Lower lobe of right lung (tissue), 2 donors: ENCODE results near the gene ASB11. TPM values are rescaled to one million over a fixed set of nuclear protein-coding genes. Genes with fewer than 3 reads are reported as not detected.

ENCODE experiments used
- ATAC-seq, 2 donors: fragments of 200-7000 bp; cut with Tn5 transposase; one replicate each; pipeline ENCODE4 v1.9.1; 2020 to 2022; ENCODE audit warnings: mild to moderate bottlenecking in 2 of 2, moderate library complexity in 2 of 2
- DNase-seq: peaks from one replicate; pipeline ENCODE4 v3.0.0-alpha.2; 2020
- H3K27ac ChIP-seq: fragments of 200-600 bp; one replicate; pipeline ENCODE4 v1.8.0; 2022
- H3K27me3 ChIP-seq: fragments of 200-600 bp; one replicate; pipeline ENCODE4 v1.8.0; 2022; ENCODE audit warnings: low read depth
- H3K36me3 ChIP-seq: fragments of 200-600 bp; one replicate; pipeline ENCODE4 v1.8.0; 2022; ENCODE audit warnings: mild to moderate bottlenecking
- H3K4me1 ChIP-seq: fragments of 200-600 bp; one replicate; pipeline ENCODE4 v1.8.0; 2022
- H3K4me3 ChIP-seq: fragments of 200-600 bp; one replicate; pipeline ENCODE4 v1.8.0; 2022; ENCODE audit warnings: mild to moderate bottlenecking
- H3K9me3 ChIP-seq: fragments of 200-600 bp; one replicate; pipeline ENCODE4 v1.8.0; 2022
- intact Hi-C: fragments of 100-400 bp; cut with DNase I; formaldehyde crosslinking; loops from one replicate; pipeline ENCODE4 v1.11.0; 2022
- long read RNA-seq: library from polyadenylated mRNA; unstranded; transcript quantifications from one replicate; pipeline ENCODE4 v2.0.0, GENCODE V29; 2021
- total RNA-seq: library from RNA; stranded (reverse); fragmentation: NEBNext Ultra II Directional; extraction: Animal tissue kit (Norgen Biotek cat#: 25700); gene quantifications from one replicate; pipeline ENCODE4 v1.2.1, GENCODE V29; 2021
- TF ChIP-seq, protein P1 (sequence below): fragments of 200-600 bp; IDR thresholded peaks from one replicate; pipeline ENCODE4 v1.8.0; 2022; ENCODE audit warnings: antibody characterized with exemption, mild to moderate bottlenecking
- donor health status: DM: no; HTN: yes; CAD: no; lungs with severe emphysema.

Gene ASB11
- total RNA-seq, result not detected
- long read RNA-seq, result 0 reads

DNA sequence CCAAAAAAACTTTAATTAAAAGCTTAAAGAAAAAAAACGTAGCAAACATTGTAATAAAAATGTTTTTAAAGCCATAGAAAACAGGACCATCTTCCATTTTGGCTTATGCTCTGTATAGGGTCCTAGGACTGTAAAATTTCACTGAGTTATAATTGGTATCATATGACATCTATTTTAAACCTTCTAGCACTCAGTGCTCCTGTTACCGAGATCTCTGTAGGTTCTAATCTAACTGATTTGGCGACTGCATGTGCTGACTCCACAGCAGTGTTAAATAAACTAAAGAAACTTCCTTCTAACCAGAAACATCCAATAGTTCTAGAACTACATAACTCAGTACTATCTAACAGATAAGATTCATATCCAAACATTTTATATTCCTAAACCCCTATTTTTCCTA, at the start of gene ASB11:
TSS of gene ASB11 (minus strand) at position 132 of the 400 bp plus-strand sequence. CDS start at position 97, 35 bp downstream.
- TF ChIP-seq, protein P1, sequence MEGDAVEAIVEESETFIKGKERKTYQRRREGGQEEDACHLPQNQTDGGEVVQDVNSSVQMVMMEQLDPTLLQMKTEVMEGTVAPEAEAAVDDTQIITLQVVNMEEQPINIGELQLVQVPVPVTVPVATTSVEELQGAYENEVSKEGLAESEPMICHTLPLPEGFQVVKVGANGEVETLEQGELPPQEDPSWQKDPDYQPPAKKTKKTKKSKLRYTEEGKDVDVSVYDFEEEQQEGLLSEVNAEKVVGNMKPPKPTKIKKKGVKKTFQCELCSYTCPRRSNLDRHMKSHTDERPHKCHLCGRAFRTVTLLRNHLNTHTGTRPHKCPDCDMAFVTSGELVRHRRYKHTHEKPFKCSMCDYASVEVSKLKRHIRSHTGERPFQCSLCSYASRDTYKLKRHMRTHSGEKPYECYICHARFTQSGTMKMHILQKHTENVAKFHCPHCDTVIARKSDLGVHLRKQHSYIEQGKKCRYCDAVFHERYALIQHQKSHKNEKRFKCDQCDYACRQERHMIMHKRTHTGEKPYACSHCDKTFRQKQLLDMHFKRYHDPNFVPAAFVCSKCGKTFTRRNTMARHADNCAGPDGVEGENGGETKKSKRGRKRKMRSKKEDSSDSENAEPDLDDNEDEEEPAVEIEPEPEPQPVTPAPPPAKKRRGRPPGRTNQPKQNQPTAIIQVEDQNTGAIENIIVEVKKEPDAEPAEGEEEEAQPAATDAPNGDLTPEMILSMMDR, result no peak
- no peaks in the 10 kb centered on the region for H3K27me3 ChIP-seq
- no peak for DNase-seq
- H3K36me3 ChIP-seq, result peaks cover 8% of the 10 kb centered on the region
- H3K4me3 ChIP-seq, result no peak within 1 kb of the TSS
- intact Hi-C loops, result no loop called here
- no peak within 1 kb of the TSS for H3K27ac ChIP-seq
- ATAC-seq, result no peak
- peaks cover 9% of the 10 kb centered on the region for H3K4me1 ChIP-seq
- no peaks in the 10 kb centered on the region for H3K9me3 ChIP-seq

DNA sequence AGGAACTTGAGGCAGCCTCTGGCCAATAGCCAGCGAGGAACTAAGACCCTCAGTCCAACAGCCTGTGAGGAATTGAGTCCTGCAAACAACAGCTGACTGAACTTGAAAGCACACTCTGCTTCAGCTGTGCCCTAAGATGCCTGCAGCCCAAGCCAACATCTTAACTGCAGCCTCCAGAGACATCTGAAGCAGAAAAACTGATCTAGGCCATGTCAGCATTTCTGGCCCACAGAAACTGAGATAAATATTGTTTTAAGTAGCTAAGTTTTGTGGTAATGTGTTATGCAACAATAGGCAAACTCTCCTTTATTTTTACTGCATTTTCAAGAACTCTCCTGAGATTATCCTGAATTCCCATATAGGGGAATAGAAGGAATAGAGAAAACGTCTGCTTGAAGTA, 44.3 kb upstream of the ASB11 start:
- TF ChIP-seq, protein P1, result no peak
- no peak for DNase-seq
- no peak for ATAC-seq
- Histone ChIP-seq H3K27me3 (no peaks in the 10 kb centered on the region), H3K4me1 (no peaks in the 10 kb centered on the region), H3K36me3 (no peaks in the 10 kb centered on the region), H3K4me3 (no peak overlapping the region), H3K27ac (no peak overlapping the region), H3K9me3 (no peaks in the 10 kb centered on the region)
- intact Hi-C loops, result no loop called here

- no peaks in the 10 kb centered on the region for H3K4me1 ChIP-seq
- TF ChIP-seq, protein P1, result no peak
- intact Hi-C loops, result no loop called here
- DNase-seq (no peak), ATAC-seq (no peak)
- H3K36me3 ChIP-seq, result no peaks in the 10 kb centered on the region
- H3K27me3 ChIP-seq, result no peaks in the 10 kb centered on the region
- H3K27ac ChIP-seq, result no peak overlapping the region
- no peaks in the 10 kb centered on the region for H3K9me3 ChIP-seq
- H3K4me3 ChIP-seq, result no peak overlapping the region
These were observed 43.1 kb upstream of the ASB11 start for GRCh38 chrX:15358533-15358932.

GRCh38 chrX:15356444-15356843, 41.0 kb upstream of the ASB11 start:
- H3K36me3 ChIP-seq, result no peaks in the 10 kb centered on the region
- H3K9me3 ChIP-seq, result no peaks in the 10 kb centered on the region
- no peak overlapping the region for H3K4me3 ChIP-seq
- no peaks in the 10 kb centered on the region for H3K27me3 ChIP-seq
- TF ChIP-seq, protein P1, result no peak
- ATAC-seq (peak; percentile 52 to 71), DNase-seq (no peak)
- no peak overlapping the region for H3K27ac ChIP-seq
- intact Hi-C loops, result no loop called here
- no peaks in the 10 kb centered on the region for H3K4me1 ChIP-seq

DNA sequence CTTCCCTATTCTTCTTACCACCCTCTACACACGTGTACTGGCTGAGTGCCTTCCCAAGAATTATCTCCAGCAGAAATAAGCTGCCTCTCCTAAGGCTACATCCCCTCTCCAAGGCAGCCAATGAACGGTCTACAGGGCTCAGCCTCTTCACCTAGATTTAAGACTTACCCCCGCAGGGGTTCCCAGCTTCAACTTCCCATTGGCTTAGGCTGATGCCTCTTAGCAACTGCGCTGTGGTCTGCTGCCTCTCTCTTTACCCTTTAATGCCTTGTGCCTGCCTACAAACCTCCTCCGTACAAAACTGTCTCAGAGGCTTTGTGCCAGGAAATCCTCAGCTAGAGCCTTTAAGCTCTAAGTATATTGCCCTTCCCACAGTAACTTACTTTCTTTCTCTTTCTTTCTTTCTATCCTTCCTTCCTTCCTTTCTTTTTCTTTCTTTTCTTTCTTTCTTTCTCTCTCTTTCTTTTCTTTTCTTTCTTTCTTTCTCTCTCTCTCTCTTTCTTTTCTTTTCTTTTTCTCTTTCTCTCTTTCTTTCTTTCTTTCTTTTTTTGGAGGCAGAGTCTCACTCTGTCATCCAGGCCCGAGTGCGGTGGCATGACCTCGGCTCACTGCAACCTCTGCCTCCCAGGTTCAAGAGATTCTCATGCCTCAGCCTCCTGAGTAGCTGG, 35.0 kb upstream of the ASB11 start:
- ATAC-seq (no peak), DNase-seq (no peak)
- Histone ChIP-seq H3K27me3 (no peaks in the 10 kb centered on the region), H3K4me3 (no peak overlapping the region), H3K36me3 (no peaks in the 10 kb centered on the region), H3K9me3 (no peaks in the 10 kb centered on the region), H3K4me1 (no peaks in the 10 kb centered on the region), H3K27ac (no peak overlapping the region)
- intact Hi-C loops, result no loop called here
- TF ChIP-seq, protein P1, result no peak
